Nephron progenitor cell (in vitro differentiated cells): ENCODE data around the gene STK17B.
A peak's percentile ranks its signal among the peaks of the same experiment; 100 is the strongest.

Experiments used
- DNase-seq: peaks from one replicate; pipeline ENCODE4 v3.0.0; 2021
- H3K27ac Mint-ChIP-seq: 2 replicates; pipeline ENCODE4 v1.8.0; 2021; ENCODE audit warnings: mild to moderate bottlenecking, moderate library complexity, mixed read lengths
- H3K27me3 Mint-ChIP-seq: 2 replicates; pipeline ENCODE4 v1.8.0; 2021; ENCODE audit warnings: mild to moderate bottlenecking, low read depth, mixed read lengths; ENCODE audit not compliant: poor library complexity
- H3K36me3 Mint-ChIP-seq: 2 replicates; pipeline ENCODE4 v1.8.0; 2021; ENCODE audit warnings: low read depth, mixed read lengths
- H3K4me1 Mint-ChIP-seq: 2 replicates; pipeline ENCODE4 v1.8.0; 2021; ENCODE audit warnings: mixed read lengths
- H3K4me3 Mint-ChIP-seq: 2 replicates; pipeline ENCODE4 v1.8.0; 2021; ENCODE audit warnings: mild to moderate bottlenecking, moderate library complexity, mixed read lengths
- H3K9me3 Mint-ChIP-seq: 2 replicates; pipeline ENCODE4 v1.8.0; 2021; ENCODE audit warnings: mild to moderate bottlenecking, moderate library complexity, mixed read lengths
- CTCF ChIP-seq: fragments of 200-600 bp; sonication (generic); IDR thresholded peaks from 2 replicates; pipeline ENCODE4 v1.5.0; 2021; ENCODE audit warnings: antibody characterized with exemption

The STK17B gene

DNA sequence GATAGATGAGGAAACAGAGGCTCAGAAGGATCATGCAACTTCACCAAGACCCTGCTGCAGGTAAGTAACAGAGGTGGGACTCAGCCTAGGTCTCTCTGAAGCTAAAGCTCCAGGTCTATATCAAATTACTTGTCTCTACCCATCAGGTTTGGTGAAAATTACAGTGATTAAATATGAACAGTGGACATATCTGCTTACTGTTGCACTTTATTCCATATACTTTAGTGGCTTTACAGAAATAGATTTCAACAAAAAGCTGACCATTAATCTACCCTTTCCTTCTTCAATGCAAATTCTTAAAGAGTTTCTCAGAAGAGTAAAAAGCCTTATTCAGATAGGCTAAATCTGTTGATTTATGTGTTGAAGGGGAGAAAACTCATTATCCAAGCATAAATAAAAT lies 42.8 kb upstream of the STK17B start:
- H3K4me3 Mint-ChIP-seq: no peak overlapping the region
- H3K27ac Mint-ChIP-seq: no peak overlapping the region
- H3K4me1 Mint-ChIP-seq: peaks cover 8% of the 10 kb centered on the region
- TF ChIP-seq CTCF: no peak
- H3K36me3 Mint-ChIP-seq: peaks cover 26% of the 10 kb centered on the region
- H3K27me3 Mint-ChIP-seq: no peaks in the 10 kb centered on the region
- no peak for DNase-seq
- H3K9me3 Mint-ChIP-seq: no peaks in the 10 kb centered on the region

DNA sequence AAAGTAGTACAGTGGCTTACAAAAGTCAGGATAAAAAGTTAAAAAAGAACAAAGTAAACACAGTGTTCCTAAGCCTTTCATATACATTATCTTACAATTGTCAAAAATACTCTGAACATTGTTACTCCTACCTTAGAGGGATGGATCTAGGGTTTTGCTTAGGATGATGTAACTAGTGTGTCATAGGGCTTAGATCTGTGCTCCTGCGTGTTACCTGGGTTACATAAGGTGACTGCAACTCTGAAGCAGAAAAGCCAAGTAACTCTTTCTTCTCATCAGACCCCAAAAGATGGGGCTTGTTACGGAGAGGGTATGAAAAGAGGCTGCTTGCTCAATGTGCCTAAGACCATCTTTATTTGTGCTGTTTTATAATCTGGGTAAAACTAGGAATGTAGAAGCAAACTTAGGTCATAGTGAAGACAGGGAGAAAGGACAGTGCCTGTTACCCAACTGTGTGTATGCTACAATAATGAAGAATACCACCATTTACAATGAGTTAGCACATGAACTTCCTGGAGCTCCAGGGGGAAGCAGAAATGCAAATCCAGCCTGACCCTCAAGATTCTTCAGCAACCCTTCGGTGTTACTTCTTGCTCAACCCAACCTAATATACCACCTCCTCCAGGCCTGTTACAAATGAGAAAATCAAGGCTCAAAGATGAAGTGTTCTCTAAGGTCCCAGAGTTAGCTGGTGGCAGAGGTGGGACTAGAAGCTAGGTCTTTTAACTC lies 42.0 kb upstream of the STK17B start:
- no peak overlapping the region for H3K27ac Mint-ChIP-seq
- peaks cover 26% of the 10 kb centered on the region for H3K36me3 Mint-ChIP-seq
- no peak for DNase-seq
- no peak for TF ChIP-seq CTCF
- H3K4me3 Mint-ChIP-seq: no peak overlapping the region
- no peaks in the 10 kb centered on the region for H3K9me3 Mint-ChIP-seq
- H3K27me3 Mint-ChIP-seq: no peaks in the 10 kb centered on the region
- H3K4me1 Mint-ChIP-seq: peaks cover 8% of the 10 kb centered on the region

- peak overlapping the region; percentile 18 for H3K27ac Mint-ChIP-seq
- no peak for DNase-seq
- peaks cover 26% of the 10 kb centered on the region for H3K36me3 Mint-ChIP-seq
- no peak overlapping the region for H3K4me3 Mint-ChIP-seq
- peaks cover 12% of the 10 kb centered on the region for H3K4me1 Mint-ChIP-seq
- no peaks in the 10 kb centered on the region for H3K9me3 Mint-ChIP-seq
- TF ChIP-seq CTCF: no peak
- H3K27me3 Mint-ChIP-seq: no peaks in the 10 kb centered on the region
These were observed 37.5 kb upstream of the STK17B start for GRCh38 chr2:196208915-196209314.

DNA sequence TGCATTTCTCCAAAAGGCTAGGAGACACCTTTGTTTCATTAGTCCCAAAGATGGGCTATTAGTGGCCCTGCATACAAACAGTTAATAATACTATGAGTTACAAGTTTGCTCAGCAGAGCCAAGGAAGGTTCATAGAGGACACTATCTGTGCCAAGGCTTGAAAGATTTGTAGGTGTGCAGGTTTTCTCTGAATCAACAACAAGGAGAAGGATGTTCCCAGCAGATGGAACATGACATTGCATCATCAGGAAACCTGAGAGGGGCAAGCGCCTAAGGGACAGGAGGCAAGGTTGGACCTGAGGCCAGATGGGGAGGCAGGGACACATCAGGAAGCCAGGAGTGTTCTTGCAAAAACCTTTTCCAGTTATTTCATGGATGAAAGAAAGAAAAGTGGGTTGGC lies 35.4 kb upstream of the STK17B start:
- Mint-ChIP-seq H3K27ac (no peak overlapping the region), H3K4me1 (peaks cover 12% of the 10 kb centered on the region), H3K36me3 (peaks cover 15% of the 10 kb centered on the region), H3K9me3 (no peaks in the 10 kb centered on the region), H3K27me3 (no peaks in the 10 kb centered on the region), H3K4me3 (no peak overlapping the region)
- no peak for DNase-seq
- no peak for TF ChIP-seq CTCF

GRCh38 chr2:196205881-196206435 lies 34.6 kb upstream of the STK17B start:
- H3K36me3 Mint-ChIP-seq: peaks cover 9% of the 10 kb centered on the region
- peaks cover 5% of the 10 kb centered on the region for H3K4me1 Mint-ChIP-seq
- DNase-seq: no peak
- no peaks in the 10 kb centered on the region for H3K9me3 Mint-ChIP-seq
- H3K4me3 Mint-ChIP-seq: no peak overlapping the region
- H3K27ac Mint-ChIP-seq: no peak overlapping the region
- no peak for TF ChIP-seq CTCF
- H3K27me3 Mint-ChIP-seq: no peaks in the 10 kb centered on the region
